WTC11 (cell line): ENCODE measurements around the gene CCDC83. TPM values are rescaled to one million over a fixed set of nuclear protein-coding genes. Genes with fewer than 3 reads are reported as not detected.
"Not testable (repeated sequence)": the region's sequence is repeated elsewhere in the genome, so short reads cannot be mapped to it uniquely, and the experiment has no call there.

Source experiments
- ATAC-seq: fragments of 200-7000 bp; cut with Tn5 transposase; 2 replicates; pipeline ENCODE4 v1.10.0; 2021; ENCODE audit warnings: mild to moderate bottlenecking, moderate library complexity
- CTCF ChIA-PET: fragments of 300-600 bp; sonication (Branson Sonifier 250); formaldehyde crosslinking; loops from one replicate; lab custom pipeline; 2021; ENCODE audit warnings: antibody characterized with exemption; lab: Charles Lee
- POLR2A ChIA-PET: fragments of 350-600 bp; sonication (Branson Sonifier 250); formaldehyde crosslinking; loops from one replicate; lab custom pipeline; 2021; ENCODE audit warnings: antibody characterized with exemption; lab: Charles Lee
- DNase-seq: peaks from one replicate; pipeline ENCODE4 v3.0.0; 2021; ENCODE audit warnings: low spot score
- H3K27ac Mint-ChIP-seq: 2 replicates; pipeline ENCODE4 v1.8.0; 2021; ENCODE audit warnings: mixed read lengths
- H3K27me3 Mint-ChIP-seq: 2 replicates; pipeline ENCODE4 v1.8.0; 2021; ENCODE audit warnings: low read depth, mild to moderate bottlenecking, moderate library complexity, mixed read lengths
- H3K36me3 Mint-ChIP-seq: 2 replicates; pipeline ENCODE4 v1.8.0; 2021; ENCODE audit warnings: mixed read lengths
- H3K4me1 Mint-ChIP-seq: 2 replicates; pipeline ENCODE4 v1.8.0; 2022; ENCODE audit warnings: mixed read lengths
- H3K4me3 Mint-ChIP-seq: 2 replicates; pipeline ENCODE4 v1.8.0; 2021; ENCODE audit warnings: mild to moderate bottlenecking, moderate library complexity, mixed read lengths
- H3K9me3 Mint-ChIP-seq: 2 replicates; pipeline ENCODE4 v1.8.0; 2021; ENCODE audit warnings: mixed read lengths
- ATF1 ChIP-seq: sonication (generic); formaldehyde crosslinking; IDR thresholded peaks from 2 replicates; pipeline ENCODE4 v1.8.1; 2023; ENCODE audit warnings: mild to moderate bottlenecking, moderate library complexity, missing genetic modification reagents
- EMX1 ChIP-seq: fragments of 250-450 bp; sonication (Bioruptor Pico); IDR thresholded peaks from 2 replicates; pipeline ENCODE4 v1.8.0; 2021; ENCODE audit warnings: mild to moderate bottlenecking
- ESRRA ChIP-seq: sonication (generic); formaldehyde crosslinking; IDR thresholded peaks from 2 replicates; pipeline ENCODE4 v1.8.1; 2022; ENCODE audit warnings: mild to moderate bottlenecking, missing genetic modification reagents, borderline replicate concordance
- FOXJ3 ChIP-seq: sonication (generic); formaldehyde crosslinking; IDR thresholded peaks from 2 replicates; pipeline ENCODE4 v1.9.0; 2021; ENCODE audit warnings: missing genetic modification reagents, mild to moderate bottlenecking, borderline replicate concordance
- MYBL2 ChIP-seq: sonication (generic); formaldehyde crosslinking; IDR thresholded peaks from 2 replicates; pipeline ENCODE4 v1.8.1; 2023; ENCODE audit warnings: mild to moderate bottlenecking, moderate library complexity, missing genetic modification reagents
- NFATC4 ChIP-seq: fragments of 250-450 bp; sonication (Bioruptor Pico); IDR thresholded peaks from 2 replicates; pipeline ENCODE4 v1.9.0; 2021; ENCODE audit warnings: mild to moderate bottlenecking
- RELA ChIP-seq: sonication (generic); formaldehyde crosslinking; IDR thresholded peaks from 2 replicates; pipeline ENCODE4 v1.8.1; 2022; ENCODE audit warnings: missing genetic modification reagents, mild to moderate bottlenecking, borderline replicate concordance
- SMAD3 ChIP-seq: sonication (generic); formaldehyde crosslinking; IDR thresholded peaks from 2 replicates; pipeline ENCODE4 v1.8.0; 2022; ENCODE audit warnings: missing genetic modification reagents, mild to moderate bottlenecking, borderline replicate concordance
- ZNF423 ChIP-seq: fragments of 250-450 bp; sonication (Bioruptor Pico); IDR thresholded peaks from 2 replicates; pipeline ENCODE4 v2.1.2; 2022; ENCODE audit warnings: mild to moderate bottlenecking, moderate library complexity
- total RNA-seq: library from RNA; stranded (reverse); gene quantifications from 3 replicates; pipeline ENCODE4 v1.2.3, GENCODE V29; 2021
- TF ChIP-seq, protein P1 (sequence below): sonication (generic); formaldehyde crosslinking; IDR thresholded peaks from 2 replicates; pipeline ENCODE4 v1.8.1; 2022; ENCODE audit warnings: low read depth, mild to moderate bottlenecking, moderate library complexity, missing genetic modification reagents, borderline replicate concordance
- TF ChIP-seq, protein P2 (sequence below): sonication (generic); formaldehyde crosslinking; IDR thresholded peaks from 2 replicates; pipeline ENCODE4 v1.8.1; 2022; ENCODE audit warnings: missing genetic modification reagents, borderline replicate concordance
- TF ChIP-seq, protein P3 (sequence below): sonication (generic); formaldehyde crosslinking; IDR thresholded peaks from 2 replicates; pipeline ENCODE4 v1.8.0; 2022; ENCODE audit warnings: missing genetic modification reagents
- TF ChIP-seq, protein P4 (sequence below): sonication (generic); formaldehyde crosslinking; IDR thresholded peaks from 2 replicates; pipeline ENCODE4 v1.8.0; 2023; ENCODE audit warnings: mild to moderate bottlenecking, missing genetic modification reagents
- TF ChIP-seq, protein P5 (sequence below): fragments of 250-450 bp; sonication (Bioruptor Pico); IDR thresholded peaks from 2 replicates; pipeline ENCODE4 v1.9.0; 2021; ENCODE audit warnings: mild to moderate bottlenecking
- TF ChIP-seq, protein P6 (sequence below): sonication (generic); formaldehyde crosslinking; IDR thresholded peaks from 2 replicates; pipeline ENCODE4 v1.8.0; 2022; ENCODE audit warnings: mild to moderate bottlenecking, missing genetic modification reagents

The CCDC83 gene
- total RNA-seq, 1 experiment from 2014 or later: not detected

DNA sequence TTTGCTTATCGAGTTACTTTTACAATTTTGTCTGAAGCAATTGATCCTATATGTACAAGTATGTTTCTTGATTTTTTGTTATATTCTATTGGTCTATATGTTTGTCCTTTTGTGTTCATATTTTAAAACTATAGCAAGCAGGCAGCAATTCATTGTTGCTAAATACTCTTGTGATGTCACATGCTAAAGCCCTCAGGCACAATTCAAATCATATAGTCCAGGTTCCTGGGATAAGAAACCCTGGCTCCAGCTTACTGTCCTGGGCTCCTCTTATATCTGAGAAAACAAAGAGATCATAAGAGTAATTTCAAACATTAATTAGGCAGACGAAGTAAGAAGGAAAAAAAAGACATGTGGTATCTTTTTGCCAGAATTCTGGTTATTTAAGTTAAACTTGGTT, 6.6 kb upstream of the CCDC83 start (continued):
- TF ChIP-seq ZNF423: no peak
- no peak for TF ChIP-seq FOXJ3 (CRISPR knock-in tag)
- TF ChIP-seq EMX1: no peak
- TF ChIP-seq, protein P1, sequence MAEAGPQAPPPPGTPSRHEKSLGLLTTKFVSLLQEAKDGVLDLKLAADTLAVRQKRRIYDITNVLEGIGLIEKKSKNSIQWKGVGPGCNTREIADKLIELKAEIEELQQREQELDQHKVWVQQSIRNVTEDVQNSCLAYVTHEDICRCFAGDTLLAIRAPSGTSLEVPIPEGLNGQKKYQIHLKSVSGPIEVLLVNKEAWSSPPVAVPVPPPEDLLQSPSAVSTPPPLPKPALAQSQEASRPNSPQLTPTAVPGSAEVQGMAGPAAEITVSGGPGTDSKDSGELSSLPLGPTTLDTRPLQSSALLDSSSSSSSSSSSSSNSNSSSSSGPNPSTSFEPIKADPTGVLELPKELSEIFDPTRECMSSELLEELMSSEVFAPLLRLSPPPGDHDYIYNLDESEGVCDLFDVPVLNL (CRISPR knock-in tag): no peak

DNA sequence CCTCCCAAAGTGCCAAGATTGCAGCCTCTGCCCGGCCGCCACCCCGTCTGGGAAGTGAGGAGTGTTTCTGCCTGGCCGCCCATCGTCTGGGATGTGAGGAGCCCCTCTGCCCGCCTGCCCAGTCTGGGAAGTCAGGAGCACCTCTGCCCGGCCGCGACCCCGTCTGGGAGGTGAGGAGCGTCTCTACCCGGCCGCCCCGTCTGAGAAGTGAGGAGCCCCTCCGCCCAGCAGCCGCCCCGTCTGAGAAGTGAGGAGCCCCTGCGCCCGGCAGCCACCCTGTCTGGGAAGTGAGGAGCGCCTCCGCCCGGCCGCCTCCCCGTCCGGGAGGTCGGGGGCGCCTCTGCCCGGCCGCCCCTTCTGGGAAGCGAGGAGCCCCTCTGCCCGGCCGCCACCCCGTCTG, 2.4 kb upstream of the CCDC83 start:
- DNase-seq, H3K27me3 Mint-ChIP-seq, H3K27ac Mint-ChIP-seq, POLR2A ChIA-PET, ATAC-seq, CTCF ChIA-PET, H3K4me3 Mint-ChIP-seq: not testable (repeated sequence)
- peaks cover 22% of the 10 kb centered on the region for H3K9me3 Mint-ChIP-seq
- H3K36me3 Mint-ChIP-seq: peaks cover 33% of the 10 kb centered on the region
- H3K4me1 Mint-ChIP-seq: peaks cover 11% of the 10 kb centered on the region

DNA sequence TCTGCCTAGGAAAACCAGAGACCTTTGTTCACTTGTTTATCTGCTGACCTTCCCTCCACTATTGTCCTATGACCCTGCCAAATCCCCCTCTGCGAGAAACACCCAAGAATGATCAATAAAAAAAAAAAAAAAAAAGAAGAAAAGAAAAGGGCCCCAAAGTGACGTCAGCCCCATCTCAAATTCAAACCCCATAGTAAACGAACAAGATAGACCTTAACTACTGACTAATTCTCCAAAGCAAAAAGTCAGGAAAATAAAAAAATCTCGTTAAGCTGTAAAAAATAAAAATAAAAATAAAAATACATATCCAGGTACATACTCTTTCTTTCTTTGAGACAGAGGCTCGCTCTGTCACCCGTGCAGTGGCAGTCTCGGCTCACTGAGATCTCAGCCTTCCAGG, 1.6 kb upstream of the CCDC83 start:
- Mint-ChIP-seq H3K9me3 (peaks cover 17% of the 10 kb centered on the region), H3K4me1 (peaks cover 11% of the 10 kb centered on the region), H3K36me3 (peaks cover 30% of the 10 kb centered on the region)
- ChIA-PET POLR2A (interaction anchor here (0.7 kb wide), 1 partner anchor 992 kb away, joined by 5 read pairs; no protein-coding TSS in a partner anchor), CTCF (interaction anchor here (2.2 kb wide), 1 partner anchor 188 kb away, joined by 6 read pairs; no protein-coding TSS in a partner anchor)
- H3K27me3 Mint-ChIP-seq, ATAC-seq, DNase-seq, H3K27ac Mint-ChIP-seq, H3K4me3 Mint-ChIP-seq: not testable (repeated sequence)

DNA sequence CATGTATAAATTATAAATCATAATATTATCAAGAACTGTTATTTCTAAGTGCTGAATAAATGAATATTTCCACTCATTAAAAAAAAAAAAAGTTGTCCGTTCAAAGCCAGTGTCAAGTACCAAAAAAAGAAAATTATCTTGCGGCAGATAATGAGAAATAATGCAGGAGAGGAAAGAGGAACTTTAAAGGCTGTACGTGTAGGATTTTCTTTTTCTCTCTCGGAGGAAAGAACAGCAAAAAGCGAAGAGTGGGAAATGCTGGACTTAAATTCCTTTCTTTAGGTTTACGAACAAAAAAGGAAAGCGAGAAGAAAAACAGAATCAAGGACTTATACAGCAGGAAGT, 999 bp upstream of the CCDC83 start:
- DNase-seq (no peak), ATAC-seq (no peak)
- peaks cover 5% of the 10 kb centered on the region for H3K27me3 Mint-ChIP-seq
- peak overlapping the region; percentile 76 for H3K4me3 Mint-ChIP-seq
- CTCF ChIA-PET: interaction anchor here (0.6 to 2.2 kb wide), 34 partner anchors 11 to 805 kb away, joined by 3 to 27 read pairs (median 5); no protein-coding TSS in a partner anchor
- peaks cover 16% of the 10 kb centered on the region for H3K9me3 Mint-ChIP-seq
- no peak overlapping the region; the same call in 1 of the 2 replicates for H3K27ac Mint-ChIP-seq
- POLR2A ChIA-PET: interaction anchor here (0.7 to 1.4 kb wide), 4 partner anchors 69 to 991 kb away, joined by 3 to 5 read pairs (median 4); partner anchors contain the start of gene CREBZF
- H3K4me1 Mint-ChIP-seq: peaks cover 11% of the 10 kb centered on the region
- H3K36me3 Mint-ChIP-seq: peaks cover 27% of the 10 kb centered on the region
- no peak for TF ChIP-seq ATF1 (CRISPR knock-in tag)
- TF ChIP-seq, protein P2, sequence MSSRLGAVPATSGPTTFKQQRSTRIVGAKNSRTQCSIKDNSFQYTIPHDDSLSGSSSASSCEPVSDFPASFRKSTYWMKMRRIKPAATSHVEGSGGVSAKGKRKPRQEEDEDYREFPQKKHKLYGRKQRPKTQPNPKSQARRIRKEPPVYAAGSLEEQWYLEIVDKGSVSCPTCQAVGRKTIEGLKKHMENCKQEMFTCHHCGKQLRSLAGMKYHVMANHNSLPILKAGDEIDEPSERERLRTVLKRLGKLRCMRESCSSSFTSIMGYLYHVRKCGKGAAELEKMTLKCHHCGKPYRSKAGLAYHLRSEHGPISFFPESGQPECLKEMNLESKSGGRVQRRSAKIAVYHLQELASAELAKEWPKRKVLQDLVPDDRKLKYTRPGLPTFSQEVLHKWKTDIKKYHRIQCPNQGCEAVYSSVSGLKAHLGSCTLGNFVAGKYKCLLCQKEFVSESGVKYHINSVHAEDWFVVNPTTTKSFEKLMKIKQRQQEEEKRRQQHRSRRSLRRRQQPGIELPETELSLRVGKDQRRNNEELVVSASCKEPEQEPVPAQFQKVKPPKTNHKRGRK: no peak
- no peak for TF ChIP-seq RELA (CRISPR knock-in tag)
- no peak for TF ChIP-seq ZNF423
- TF ChIP-seq, protein P3, sequence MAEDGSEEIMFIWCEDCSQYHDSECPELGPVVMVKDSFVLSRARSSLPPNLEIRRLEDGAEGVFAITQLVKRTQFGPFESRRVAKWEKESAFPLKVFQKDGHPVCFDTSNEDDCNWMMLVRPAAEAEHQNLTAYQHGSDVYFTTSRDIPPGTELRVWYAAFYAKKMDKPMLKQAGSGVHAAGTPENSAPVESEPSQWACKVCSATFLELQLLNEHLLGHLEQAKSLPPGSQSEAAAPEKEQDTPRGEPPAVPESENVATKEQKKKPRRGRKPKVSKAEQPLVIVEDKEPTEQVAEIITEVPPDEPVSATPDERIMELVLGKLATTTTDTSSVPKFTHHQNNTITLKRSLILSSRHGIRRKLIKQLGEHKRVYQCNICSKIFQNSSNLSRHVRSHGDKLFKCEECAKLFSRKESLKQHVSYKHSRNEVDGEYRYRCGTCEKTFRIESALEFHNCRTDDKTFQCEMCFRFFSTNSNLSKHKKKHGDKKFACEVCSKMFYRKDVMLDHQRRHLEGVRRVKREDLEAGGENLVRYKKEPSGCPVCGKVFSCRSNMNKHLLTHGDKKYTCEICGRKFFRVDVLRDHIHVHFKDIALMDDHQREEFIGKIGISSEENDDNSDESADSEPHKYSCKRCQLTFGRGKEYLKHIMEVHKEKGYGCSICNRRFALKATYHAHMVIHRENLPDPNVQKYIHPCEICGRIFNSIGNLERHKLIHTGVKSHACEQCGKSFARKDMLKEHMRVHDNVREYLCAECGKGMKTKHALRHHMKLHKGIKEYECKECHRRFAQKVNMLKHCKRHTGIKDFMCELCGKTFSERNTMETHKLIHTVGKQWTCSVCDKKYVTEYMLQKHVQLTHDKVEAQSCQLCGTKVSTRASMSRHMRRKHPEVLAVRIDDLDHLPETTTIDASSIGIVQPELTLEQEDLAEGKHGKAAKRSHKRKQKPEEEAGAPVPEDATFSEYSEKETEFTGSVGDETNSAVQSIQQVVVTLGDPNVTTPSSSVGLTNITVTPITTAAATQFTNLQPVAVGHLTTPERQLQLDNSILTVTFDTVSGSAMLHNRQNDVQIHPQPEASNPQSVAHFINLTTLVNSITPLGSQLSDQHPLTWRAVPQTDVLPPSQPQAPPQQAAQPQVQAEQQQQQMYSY: no peak
- TF ChIP-seq, protein P4, sequence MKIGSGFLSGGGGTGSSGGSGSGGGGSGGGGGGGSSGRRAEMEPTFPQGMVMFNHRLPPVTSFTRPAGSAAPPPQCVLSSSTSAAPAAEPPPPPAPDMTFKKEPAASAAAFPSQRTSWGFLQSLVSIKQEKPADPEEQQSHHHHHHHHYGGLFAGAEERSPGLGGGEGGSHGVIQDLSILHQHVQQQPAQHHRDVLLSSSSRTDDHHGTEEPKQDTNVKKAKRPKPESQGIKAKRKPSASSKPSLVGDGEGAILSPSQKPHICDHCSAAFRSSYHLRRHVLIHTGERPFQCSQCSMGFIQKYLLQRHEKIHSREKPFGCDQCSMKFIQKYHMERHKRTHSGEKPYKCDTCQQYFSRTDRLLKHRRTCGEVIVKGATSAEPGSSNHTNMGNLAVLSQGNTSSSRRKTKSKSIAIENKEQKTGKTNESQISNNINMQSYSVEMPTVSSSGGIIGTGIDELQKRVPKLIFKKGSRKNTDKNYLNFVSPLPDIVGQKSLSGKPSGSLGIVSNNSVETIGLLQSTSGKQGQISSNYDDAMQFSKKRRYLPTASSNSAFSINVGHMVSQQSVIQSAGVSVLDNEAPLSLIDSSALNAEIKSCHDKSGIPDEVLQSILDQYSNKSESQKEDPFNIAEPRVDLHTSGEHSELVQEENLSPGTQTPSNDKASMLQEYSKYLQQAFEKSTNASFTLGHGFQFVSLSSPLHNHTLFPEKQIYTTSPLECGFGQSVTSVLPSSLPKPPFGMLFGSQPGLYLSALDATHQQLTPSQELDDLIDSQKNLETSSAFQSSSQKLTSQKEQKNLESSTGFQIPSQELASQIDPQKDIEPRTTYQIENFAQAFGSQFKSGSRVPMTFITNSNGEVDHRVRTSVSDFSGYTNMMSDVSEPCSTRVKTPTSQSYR (CRISPR knock-in tag): no peak
- no peak for TF ChIP-seq MYBL2 (CRISPR knock-in tag)
- TF ChIP-seq, protein P5, sequence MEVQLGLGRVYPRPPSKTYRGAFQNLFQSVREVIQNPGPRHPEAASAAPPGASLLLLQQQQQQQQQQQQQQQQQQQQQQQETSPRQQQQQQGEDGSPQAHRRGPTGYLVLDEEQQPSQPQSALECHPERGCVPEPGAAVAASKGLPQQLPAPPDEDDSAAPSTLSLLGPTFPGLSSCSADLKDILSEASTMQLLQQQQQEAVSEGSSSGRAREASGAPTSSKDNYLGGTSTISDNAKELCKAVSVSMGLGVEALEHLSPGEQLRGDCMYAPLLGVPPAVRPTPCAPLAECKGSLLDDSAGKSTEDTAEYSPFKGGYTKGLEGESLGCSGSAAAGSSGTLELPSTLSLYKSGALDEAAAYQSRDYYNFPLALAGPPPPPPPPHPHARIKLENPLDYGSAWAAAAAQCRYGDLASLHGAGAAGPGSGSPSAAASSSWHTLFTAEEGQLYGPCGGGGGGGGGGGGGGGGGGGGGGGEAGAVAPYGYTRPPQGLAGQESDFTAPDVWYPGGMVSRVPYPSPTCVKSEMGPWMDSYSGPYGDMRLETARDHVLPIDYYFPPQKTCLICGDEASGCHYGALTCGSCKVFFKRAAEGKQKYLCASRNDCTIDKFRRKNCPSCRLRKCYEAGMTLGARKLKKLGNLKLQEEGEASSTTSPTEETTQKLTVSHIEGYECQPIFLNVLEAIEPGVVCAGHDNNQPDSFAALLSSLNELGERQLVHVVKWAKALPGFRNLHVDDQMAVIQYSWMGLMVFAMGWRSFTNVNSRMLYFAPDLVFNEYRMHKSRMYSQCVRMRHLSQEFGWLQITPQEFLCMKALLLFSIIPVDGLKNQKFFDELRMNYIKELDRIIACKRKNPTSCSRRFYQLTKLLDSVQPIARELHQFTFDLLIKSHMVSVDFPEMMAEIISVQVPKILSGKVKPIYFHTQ (CRISPR knock-in tag): no peak
- TF ChIP-seq, protein P6, sequence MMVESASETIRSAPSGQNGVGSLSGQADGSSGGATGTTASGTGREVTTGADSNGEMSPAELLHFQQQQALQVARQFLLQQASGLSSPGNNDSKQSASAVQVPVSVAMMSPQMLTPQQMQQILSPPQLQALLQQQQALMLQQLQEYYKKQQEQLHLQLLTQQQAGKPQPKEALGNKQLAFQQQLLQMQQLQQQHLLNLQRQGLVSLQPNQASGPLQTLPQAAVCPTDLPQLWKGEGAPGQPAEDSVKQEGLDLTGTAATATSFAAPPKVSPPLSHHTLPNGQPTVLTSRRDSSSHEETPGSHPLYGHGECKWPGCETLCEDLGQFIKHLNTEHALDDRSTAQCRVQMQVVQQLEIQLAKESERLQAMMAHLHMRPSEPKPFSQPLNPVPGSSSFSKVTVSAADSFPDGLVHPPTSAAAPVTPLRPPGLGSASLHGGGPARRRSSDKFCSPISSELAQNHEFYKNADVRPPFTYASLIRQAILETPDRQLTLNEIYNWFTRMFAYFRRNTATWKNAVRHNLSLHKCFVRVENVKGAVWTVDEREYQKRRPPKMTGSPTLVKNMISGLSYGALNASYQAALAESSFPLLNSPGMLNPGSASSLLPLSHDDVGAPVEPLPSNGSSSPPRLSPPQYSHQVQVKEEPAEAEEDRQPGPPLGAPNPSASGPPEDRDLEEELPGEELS (CRISPR knock-in tag): no peak
- TF ChIP-seq ESRRA: no peak
- TF ChIP-seq SMAD3: no peak
- TF ChIP-seq NFATC4 (CRISPR knock-in tag): no peak
